ENCODE data around the gene ADAMTS6.
"Not testable (repeated sequence)": the region's sequence is repeated elsewhere in the genome, so short reads cannot be mapped to it uniquely, and the experiment has no call there.

DNA sequence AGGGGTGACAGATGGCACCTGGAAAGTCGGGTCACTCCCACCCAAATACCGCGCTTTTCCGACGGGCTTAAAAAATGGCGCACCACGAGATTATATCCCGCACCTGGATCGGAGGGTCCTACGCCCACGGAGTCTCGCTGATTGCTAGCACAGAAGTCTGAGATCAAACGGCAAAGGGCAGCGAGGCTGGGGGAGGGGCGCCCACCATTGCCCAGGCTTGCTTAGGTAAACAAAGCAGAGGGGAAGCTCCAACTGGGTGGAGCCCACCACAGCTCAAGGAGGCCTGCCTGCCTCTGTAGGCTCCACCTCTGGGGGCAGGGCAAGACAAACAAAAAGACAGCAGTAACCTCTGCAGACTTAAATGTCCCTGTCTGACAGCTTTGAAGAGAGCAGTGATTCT, 111.2 kb downstream of the ADAMTS6 start:
- TF ChIP-seq, protein P1, sequence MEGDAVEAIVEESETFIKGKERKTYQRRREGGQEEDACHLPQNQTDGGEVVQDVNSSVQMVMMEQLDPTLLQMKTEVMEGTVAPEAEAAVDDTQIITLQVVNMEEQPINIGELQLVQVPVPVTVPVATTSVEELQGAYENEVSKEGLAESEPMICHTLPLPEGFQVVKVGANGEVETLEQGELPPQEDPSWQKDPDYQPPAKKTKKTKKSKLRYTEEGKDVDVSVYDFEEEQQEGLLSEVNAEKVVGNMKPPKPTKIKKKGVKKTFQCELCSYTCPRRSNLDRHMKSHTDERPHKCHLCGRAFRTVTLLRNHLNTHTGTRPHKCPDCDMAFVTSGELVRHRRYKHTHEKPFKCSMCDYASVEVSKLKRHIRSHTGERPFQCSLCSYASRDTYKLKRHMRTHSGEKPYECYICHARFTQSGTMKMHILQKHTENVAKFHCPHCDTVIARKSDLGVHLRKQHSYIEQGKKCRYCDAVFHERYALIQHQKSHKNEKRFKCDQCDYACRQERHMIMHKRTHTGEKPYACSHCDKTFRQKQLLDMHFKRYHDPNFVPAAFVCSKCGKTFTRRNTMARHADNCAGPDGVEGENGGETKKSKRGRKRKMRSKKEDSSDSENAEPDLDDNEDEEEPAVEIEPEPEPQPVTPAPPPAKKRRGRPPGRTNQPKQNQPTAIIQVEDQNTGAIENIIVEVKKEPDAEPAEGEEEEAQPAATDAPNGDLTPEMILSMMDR (conservative IDR thresholded peaks at IDR 0.05; ENCODE audit: low read depth in 2 of 2): not testable (repeated sequence)
- TF ChIP-seq JUNB (IDR thresholded peaks at IDR 0.05; ENCODE audit: unreplicated experiment); STAT1 (IDR thresholded peaks at IDR 0.05; ENCODE audit: unreplicated experiment); EZH2 (IDR thresholded peaks at IDR 0.05; ENCODE audit: low read depth, unreplicated experiment); POLR2AphosphoS5 (IDR thresholded peaks at IDR 0.05; ENCODE audit: low read depth); EZH2phosphoT487 (IDR thresholded peaks at IDR 0.05; ENCODE audit: unreplicated experiment); CREB1 (CRISPR knock-in tag; IDR thresholded peaks at IDR 0.05; ENCODE audit: low read depth); ZNF331 (CRISPR knock-in tag; IDR thresholded peaks at IDR 0.05; ENCODE audit: low read depth): not testable (repeated sequence)
- TF ChIP-seq, protein P2, sequence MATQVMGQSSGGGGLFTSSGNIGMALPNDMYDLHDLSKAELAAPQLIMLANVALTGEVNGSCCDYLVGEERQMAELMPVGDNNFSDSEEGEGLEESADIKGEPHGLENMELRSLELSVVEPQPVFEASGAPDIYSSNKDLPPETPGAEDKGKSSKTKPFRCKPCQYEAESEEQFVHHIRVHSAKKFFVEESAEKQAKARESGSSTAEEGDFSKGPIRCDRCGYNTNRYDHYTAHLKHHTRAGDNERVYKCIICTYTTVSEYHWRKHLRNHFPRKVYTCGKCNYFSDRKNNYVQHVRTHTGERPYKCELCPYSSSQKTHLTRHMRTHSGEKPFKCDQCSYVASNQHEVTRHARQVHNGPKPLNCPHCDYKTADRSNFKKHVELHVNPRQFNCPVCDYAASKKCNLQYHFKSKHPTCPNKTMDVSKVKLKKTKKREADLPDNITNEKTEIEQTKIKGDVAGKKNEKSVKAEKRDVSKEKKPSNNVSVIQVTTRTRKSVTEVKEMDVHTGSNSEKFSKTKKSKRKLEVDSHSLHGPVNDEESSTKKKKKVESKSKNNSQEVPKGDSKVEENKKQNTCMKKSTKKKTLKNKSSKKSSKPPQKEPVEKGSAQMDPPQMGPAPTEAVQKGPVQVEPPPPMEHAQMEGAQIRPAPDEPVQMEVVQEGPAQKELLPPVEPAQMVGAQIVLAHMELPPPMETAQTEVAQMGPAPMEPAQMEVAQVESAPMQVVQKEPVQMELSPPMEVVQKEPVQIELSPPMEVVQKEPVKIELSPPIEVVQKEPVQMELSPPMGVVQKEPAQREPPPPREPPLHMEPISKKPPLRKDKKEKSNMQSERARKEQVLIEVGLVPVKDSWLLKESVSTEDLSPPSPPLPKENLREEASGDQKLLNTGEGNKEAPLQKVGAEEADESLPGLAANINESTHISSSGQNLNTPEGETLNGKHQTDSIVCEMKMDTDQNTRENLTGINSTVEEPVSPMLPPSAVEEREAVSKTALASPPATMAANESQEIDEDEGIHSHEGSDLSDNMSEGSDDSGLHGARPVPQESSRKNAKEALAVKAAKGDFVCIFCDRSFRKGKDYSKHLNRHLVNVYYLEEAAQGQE (IDR thresholded peaks at IDR 0.05; ENCODE audit: unreplicated experiment): not testable (repeated sequence)
- TF ChIP-seq, protein P3, sequence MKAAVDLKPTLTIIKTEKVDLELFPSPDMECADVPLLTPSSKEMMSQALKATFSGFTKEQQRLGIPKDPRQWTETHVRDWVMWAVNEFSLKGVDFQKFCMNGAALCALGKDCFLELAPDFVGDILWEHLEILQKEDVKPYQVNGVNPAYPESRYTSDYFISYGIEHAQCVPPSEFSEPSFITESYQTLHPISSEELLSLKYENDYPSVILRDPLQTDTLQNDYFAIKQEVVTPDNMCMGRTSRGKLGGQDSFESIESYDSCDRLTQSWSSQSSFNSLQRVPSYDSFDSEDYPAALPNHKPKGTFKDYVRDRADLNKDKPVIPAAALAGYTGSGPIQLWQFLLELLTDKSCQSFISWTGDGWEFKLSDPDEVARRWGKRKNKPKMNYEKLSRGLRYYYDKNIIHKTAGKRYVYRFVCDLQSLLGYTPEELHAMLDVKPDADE (IDR thresholded peaks at IDR 0.05): not testable (repeated sequence)

Measured in GM23338 (cell line).